ENCODE measurements around the gene B4GALT6.

DNA sequence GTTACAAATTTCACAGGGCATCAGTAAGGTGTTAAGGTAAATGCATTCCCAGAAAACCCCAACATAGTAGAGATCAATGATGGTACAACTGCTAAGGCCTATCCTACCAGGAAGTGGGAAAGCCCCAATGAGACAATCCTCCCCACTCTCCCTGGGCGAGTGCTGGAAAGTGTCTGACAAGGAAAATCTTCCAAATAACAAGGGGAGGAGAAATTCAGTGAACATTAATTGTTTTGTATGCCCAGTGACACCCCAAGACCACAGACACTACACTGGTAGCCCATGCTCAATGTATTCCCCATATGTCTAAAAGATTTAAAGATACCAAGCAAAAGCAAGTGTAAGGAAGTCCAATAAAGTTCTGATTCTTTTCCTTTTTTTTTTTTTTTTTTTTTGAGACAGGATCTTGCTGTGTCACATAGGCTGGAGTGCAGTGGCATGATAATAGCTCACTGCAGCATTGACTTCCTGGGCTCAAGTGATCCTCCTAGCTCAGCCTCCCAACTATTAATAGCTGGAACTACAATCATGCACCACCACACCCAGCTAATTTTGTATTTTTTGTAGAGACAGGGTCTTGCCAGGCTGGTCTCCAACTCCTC is 24.7 kb downstream of the B4GALT6 start:
- no peak for TF ChIP-seq ZNF785 (CRISPR knock-in tag; IDR thresholded peaks at IDR 0.05)
- no peak for TF ChIP-seq MXI1 (IDR thresholded peaks at IDR 0.05; ENCODE audit: low read depth, low read length)
